Tongue (tissue), 2 donors: Measurements from ENCODE around the gene FGF5. TPM values are rescaled to one million over a fixed set of nuclear protein-coding genes. Genes with fewer than 3 reads are reported as not detected.
A peak's percentile ranks its signal among the peaks of the same experiment; 100 is the strongest.
"Not testable (repeated sequence)": the region's sequence is repeated elsewhere in the genome, so short reads cannot be mapped to it uniquely, and the experiment has no call there.

Experiments
- DNase-seq: peaks from one replicate; pipeline ENCODE4 v3.0.0-alpha.2; 2015
- total RNA-seq: library from RNA; depleted of rRNA; stranded (reverse); fragments of >200 nt; gene quantifications from one replicate; pipeline ENCODE4 v1.2.3, GENCODE V29; 2014

The FGF5 gene
- total RNA-seq, 1 donor from 2014 or later, result not detected

- no peak for DNase-seq
These were observed 12.3 kb upstream of the FGF5 start for GRCh38 chr4:80254114-80254513.

- DNase-seq, result no peak
These were observed 11.0 kb upstream of the FGF5 start for GRCh38 chr4:80255329-80256095.

GRCh38 chr4:80257851-80258250, 8.6 kb upstream of the FGF5 start:
- DNase-seq, result no peak

GRCh38 chr4:80259012-80259411, 7.5 kb upstream of the FGF5 start:
- DNase-seq, result no peak

- DNase-seq, result no peak
These were observed 6.6 kb upstream of the FGF5 start for GRCh38 chr4:80259817-80260216.

- DNase-seq, result no peak
These were observed 4.4 kb upstream of the FGF5 start for GRCh38 chr4:80261989-80262600.

GRCh38 chr4:80263541-80264351, 2.7 kb upstream of the FGF5 start:
- DNase-seq, result peak; percentile 13

GRCh38 chr4:80264352-80264647, 2.2 kb upstream of the FGF5 start:
- DNase-seq, result no peak

- DNase-seq, result no peak
These were observed 1.6 kb upstream of the FGF5 start for GRCh38 chr4:80264825-80265224.

- peak; percentile 39 for DNase-seq
These were observed 752 bp upstream of the FGF5 start for GRCh38 chr4:80265571-80266252.

GRCh38 chr4:80266902-80267380, 477 bp downstream of the FGF5 start:
- peak; percentile 21 for DNase-seq

- no peak for DNase-seq
These were observed 1.8 kb downstream of the FGF5 start for GRCh38 chr4:80268081-80268823.

- DNase-seq, result no peak
These were observed 2.5 kb downstream of the FGF5 start for GRCh38 chr4:80268936-80269335.

- no peak for DNase-seq
These were observed 3.9 kb downstream of the FGF5 start for GRCh38 chr4:80270321-80270720.

- no peak for DNase-seq
These were observed 4.4 kb downstream of the FGF5 start for GRCh38 chr4:80270868-80271267.

GRCh38 chr4:80271801-80272200, 5.3 kb downstream of the FGF5 start:
- no peak for DNase-seq

- DNase-seq, result no peak
These were observed 10.5 kb downstream of the FGF5 start for GRCh38 chr4:80276931-80277330.

GRCh38 chr4:80279751-80280150, 13.3 kb downstream of the FGF5 start:
- DNase-seq, result no peak

- DNase-seq, result no peak
These were observed 20.0 kb downstream of the FGF5 start for GRCh38 chr4:80286451-80286850.

GRCh38 chr4:80290665-80291064, 24.2 kb downstream of the FGF5 start:
- not testable (repeated sequence) for DNase-seq

- DNase-seq, result no peak
These were observed 27.7 kb downstream of the FGF5 start for GRCh38 chr4:80294206-80294605.

GRCh38 chr4:80295336-80295735, 28.9 kb downstream of the FGF5 start:
- peak; percentile 23 for DNase-seq
